ENCODE results near the gene IL36A. TPM values are rescaled to one million over a fixed set of nuclear protein-coding genes. Genes with fewer than 3 reads are reported as not detected.

Gene IL36A
- total RNA-seq, 1 experiment from 2014 or later, result not detected

- H3K56ac ChIP-seq (ENCODE audit: insufficient read length, low read depth, low read length), result no peak within 1 kb of the TSS
- H3K4me1 Mint-ChIP-seq, result no peaks in the 10 kb centered on the region
- H2BK120ac ChIP-seq (ENCODE audit: low read depth, low read length, poor library complexity, severe bottlenecking), result no peak within 1 kb of the TSS
- no CpG with 5 or more reads among the region's 7 CpGs for WGBS (ENCODE audit: extremely low coverage, insufficient read length, low lambda C conversion rate)
- H2AFZ ChIP-seq (ENCODE audit: low read length), result no peak within 1 kb of the TSS
- no peak for TF ChIP-seq CTCF (conservative IDR thresholded peaks at IDR 0.05)
- H2BK20ac ChIP-seq (ENCODE audit: low read depth, low read length, poor library complexity, severe bottlenecking), result no peak within 1 kb of the TSS
- no peak within 1 kb of the TSS for H2BK5ac ChIP-seq (ENCODE audit: insufficient read length, low read length)
- H4K5ac ChIP-seq (ENCODE audit: insufficient read length, low read depth, low read length), result no peak within 1 kb of the TSS
- DNase-seq, result no peak
- no peaks in the 10 kb centered on the region for H3K9me3 ChIP-seq (ENCODE audit: control insufficient read depth, low read depth, low read length)
- H3K23me2 ChIP-seq (ENCODE audit: insufficient read length, low read depth, low read length, poor library complexity, severe bottlenecking), result no peaks in the 10 kb centered on the region
- H2AK5ac ChIP-seq (ENCODE audit: insufficient read length, low read length), result no peak within 1 kb of the TSS
- H4K91ac ChIP-seq (ENCODE audit: insufficient read length, low read depth, low read length), result no peak within 1 kb of the TSS
- H4K8ac ChIP-seq (replicated peaks; ENCODE audit: insufficient read length, low read depth, low read length), result no peak within 1 kb of the TSS
- H3K36me3 Mint-ChIP-seq (ENCODE audit: insufficient read depth in 1 of 3, low read depth in 3 of 3), result no peaks in the 10 kb centered on the region
- H3K9me3 Mint-ChIP-seq, result peaks cover 2 to 23% of the 10 kb centered on the region in 2 experiments; a peak in 4 of 5 replicates
- H3K27me3 ChIP-seq (ENCODE audit: insufficient read depth, low read length), result no peaks in the 10 kb centered on the region
- no peaks in the 10 kb centered on the region for H4K20me1 ChIP-seq (ENCODE audit: control insufficient read depth, insufficient read depth, insufficient read length)
- no peak within 1 kb of the TSS for H3K4me2 ChIP-seq (ENCODE audit: insufficient read depth, insufficient read length, low read length)
- no peaks in the 10 kb centered on the region for H3K79me1 ChIP-seq (ENCODE audit: insufficient read depth, low read depth, low read length, poor library complexity, severe bottlenecking)
- H3K79me2 ChIP-seq (ENCODE audit: insufficient read depth, low read length), result no peaks in the 10 kb centered on the region
- no peak within 1 kb of the TSS for H3K27ac ChIP-seq (ENCODE audit: insufficient read length, low read depth, low read length)
- H3K18ac ChIP-seq (ENCODE audit: insufficient read length, low read depth, low read length), result no peak within 1 kb of the TSS
- no peaks in the 10 kb centered on the region for H3K4me1 ChIP-seq (ENCODE audit: insufficient read depth, low read length)
- H3K4ac ChIP-seq (ENCODE audit: low read depth, low read length), result no peak within 1 kb of the TSS
- H3K14ac ChIP-seq (ENCODE audit: insufficient read depth, low read length), result no peak within 1 kb of the TSS; the same call in 1 of the 2 replicates
- H3T11ph ChIP-seq (ENCODE audit: low read length), result no peak within 1 kb of the TSS
- no peak within 1 kb of the TSS for H3K4me3 Mint-ChIP-seq
- H3K27me3 Mint-ChIP-seq (ENCODE audit: low read depth), result peaks cover 34% of the 10 kb centered on the region
- no peak within 1 kb of the TSS for H3K23ac ChIP-seq (ENCODE audit: insufficient read length, low read depth, low read length)
- H2BK12ac ChIP-seq (ENCODE audit: insufficient read length, low read depth, low read length), result no peak within 1 kb of the TSS
- no peak within 1 kb of the TSS for H3K27ac Mint-ChIP-seq
- no peak within 1 kb of the TSS for H3K9ac ChIP-seq (ENCODE audit: extremely low read depth, insufficient read length, low read length)
- H2BK15ac ChIP-seq (ENCODE audit: low read depth, low read length), result no peak within 1 kb of the TSS
Observed at GRCh38 chr2:112977559-112978056, 27.7 kb upstream of the IL36A start, which contains the start of gene IL36G. IL36G (plus strand) TSS chr2:112978006; CDS start chr2:112978639, 633 bp downstream.
